ENCODE results near the gene SLC4A5.

SLC4A5 gene

GRCh38 chr2:74343316-74343715, at the start of gene SLC4A5:
TSS of gene SLC4A5 (minus strand) at chr2:74343416. CDS start at chr2:74315023, 28,393 bp downstream.
- DNase-seq: no peak

- DNase-seq: no peak
Observed at GRCh38 chr2:74392449-74392743, 49.2 kb upstream of the SLC4A5 start.

- peak; percentile 70 to 92 for DNase-seq
Observed at GRCh38 chr2:74391580-74392448, 48.6 kb upstream of the SLC4A5 start.

DNA sequence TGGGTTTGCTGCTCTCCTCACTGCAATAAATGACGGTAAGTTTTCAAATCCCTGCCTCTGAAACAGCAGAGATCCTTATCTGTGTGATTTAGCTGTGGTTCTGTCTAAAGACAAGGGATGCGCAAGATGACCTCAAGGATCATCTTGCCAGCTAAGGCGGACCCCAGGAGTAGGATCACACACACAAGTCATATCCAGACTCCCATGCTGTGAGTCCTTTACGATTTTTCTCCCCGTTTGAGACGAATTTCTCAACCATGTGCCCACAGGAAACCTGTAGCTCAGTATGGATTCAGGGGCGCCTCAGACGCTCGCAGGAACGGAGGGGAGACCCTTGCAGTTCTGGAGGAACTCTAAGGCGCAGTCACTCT, 48.0 kb upstream of the SLC4A5 start:
- DNase-seq: peak in 1 of 2 experiments; percentile 47

GRCh38 chr2:74390606-74391005, 47.4 kb upstream of the SLC4A5 start:
- DNase-seq: no peak

GRCh38 chr2:74387346-74387745, 44.1 kb upstream of the SLC4A5 start:
- DNase-seq: no peak

DNA sequence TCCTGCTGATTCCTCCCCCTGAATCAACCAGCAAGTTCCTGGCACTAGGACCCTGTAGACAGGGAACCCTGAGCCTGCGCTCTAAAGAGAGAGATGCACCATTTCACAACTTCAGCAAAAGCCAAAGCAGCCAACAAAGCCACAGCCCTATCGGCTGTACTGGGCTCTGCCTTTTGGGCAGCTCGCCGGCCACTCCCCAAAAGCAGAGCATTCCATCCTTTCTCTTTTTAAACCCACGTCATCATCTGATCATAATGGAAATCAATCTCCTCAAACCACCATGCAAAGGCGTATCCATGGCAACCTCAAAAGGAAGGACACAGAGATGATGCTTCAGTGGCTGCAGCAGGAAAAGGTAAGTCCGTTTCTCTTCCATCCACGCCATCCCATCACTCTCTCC, 42.2 kb upstream of the SLC4A5 start:
- no peak for DNase-seq

DNA sequence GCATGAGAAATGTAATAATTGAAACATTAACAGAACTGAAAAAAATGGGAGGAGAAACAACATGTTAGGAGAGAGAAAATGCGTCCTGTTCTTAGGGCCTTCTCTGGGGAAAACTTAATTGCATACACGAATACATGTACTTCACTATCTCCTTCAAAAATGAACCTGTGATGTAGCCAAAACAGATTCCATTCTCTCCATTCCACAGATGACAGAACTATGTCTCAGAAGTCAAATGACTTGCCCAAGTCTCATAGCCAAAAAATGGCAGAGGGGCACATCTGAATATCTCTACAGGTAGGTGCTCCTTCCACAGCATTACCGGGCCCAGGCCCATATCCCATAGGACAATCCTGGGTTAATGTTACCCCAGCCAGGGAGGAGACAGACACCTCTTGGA, 40.8 kb upstream of the SLC4A5 start:
- no peak for DNase-seq

DNA sequence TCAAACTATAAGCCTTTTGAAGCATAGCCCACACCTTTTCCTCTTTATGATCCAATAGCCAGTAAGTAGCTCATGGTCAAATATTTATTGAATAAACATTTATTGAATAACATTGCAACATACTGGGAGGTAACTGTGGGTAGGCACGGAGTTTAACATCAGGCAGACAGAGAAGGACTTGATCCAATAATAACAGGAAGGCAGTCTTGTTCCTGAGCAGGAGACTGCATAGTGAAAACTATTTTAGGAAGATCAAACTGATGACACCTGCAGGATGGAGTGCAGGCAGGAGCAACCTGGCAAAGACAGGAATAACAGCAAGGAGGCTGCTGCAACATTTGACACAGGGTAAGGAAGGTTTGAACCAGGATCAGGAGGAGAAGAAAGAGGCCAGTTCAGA, 40.0 kb upstream of the SLC4A5 start:
- DNase-seq: no peak

- no peak for DNase-seq
Observed at GRCh38 chr2:74381751-74382150, 38.5 kb upstream of the SLC4A5 start.

DNA sequence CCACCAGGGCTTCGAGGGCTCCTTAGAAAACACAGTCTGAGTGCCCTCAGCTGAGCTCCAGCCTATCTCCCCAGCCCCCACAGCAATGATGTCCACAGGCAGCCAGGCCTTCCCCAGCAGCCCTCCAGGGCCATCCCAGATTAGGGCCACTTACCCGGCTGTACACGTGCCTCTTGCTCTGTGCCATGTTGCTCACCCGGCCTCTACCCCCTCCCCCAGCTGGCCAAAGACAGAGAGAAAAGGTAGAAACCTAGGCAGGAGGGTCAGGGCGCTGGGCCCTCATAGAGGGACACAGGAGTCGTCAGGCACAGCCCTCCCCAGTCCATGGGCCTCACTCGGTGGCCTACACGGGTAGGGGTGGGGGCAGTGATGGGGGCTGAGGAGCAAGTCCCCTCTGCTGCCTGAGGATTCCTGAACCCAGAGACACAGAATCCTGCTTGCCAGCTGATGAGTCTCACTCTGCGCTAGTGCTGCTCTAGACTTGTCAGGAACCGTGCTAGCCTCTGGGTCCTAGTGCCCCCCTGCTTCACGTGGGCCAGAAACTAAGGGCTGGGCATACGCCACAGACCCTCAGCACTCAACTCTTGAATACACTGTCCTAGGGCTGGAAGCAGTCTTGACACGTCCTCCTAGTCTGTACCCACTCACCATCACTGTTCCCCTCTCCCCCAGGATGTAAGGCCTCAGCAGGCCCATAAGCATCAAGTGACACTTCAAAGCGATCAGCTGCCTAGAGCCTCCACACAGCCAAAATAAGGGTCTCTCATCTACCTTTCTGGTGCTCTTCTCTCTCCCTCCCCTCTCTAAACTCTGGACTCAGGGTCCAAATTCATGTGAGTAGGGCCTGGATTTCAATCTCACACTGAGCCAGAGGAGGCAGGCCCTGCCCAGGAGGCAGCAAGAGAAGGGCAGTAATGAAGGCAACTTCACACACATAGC, 36.9 kb upstream of the SLC4A5 start, which contains the start of gene DCTN1:
Gene DCTN1, minus strand, starts transcription at position 461 of the 939 bp plus-strand sequence. Its CDS starts 274 bp downstream, at position 187.
- DNase-seq: peak in 1 of 2 experiments; percentile 6

- no peak for DNase-seq
Observed at GRCh38 chr2:74378007-74378406, 34.8 kb upstream of the SLC4A5 start.

DNA sequence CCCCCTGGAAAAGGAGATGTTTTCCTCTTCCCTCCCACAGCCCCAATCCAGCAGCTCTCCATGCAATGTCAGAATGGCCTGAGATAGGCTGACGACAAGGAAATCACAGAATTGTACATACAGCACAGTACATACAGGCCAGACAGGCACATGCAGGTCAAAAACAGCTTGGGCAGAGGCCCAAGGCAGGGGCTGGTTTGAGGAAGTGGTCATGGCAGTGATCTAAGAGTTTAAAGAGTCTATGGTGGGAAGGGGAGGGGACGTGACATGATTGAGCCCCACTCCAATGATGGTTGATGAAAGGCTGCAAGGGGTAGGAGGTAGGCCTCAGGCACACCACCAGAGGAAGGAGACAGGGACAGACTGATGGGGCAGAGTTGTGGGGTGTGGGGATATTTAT, 32.6 kb upstream of the SLC4A5 start:
- DNase-seq: no peak

DNA sequence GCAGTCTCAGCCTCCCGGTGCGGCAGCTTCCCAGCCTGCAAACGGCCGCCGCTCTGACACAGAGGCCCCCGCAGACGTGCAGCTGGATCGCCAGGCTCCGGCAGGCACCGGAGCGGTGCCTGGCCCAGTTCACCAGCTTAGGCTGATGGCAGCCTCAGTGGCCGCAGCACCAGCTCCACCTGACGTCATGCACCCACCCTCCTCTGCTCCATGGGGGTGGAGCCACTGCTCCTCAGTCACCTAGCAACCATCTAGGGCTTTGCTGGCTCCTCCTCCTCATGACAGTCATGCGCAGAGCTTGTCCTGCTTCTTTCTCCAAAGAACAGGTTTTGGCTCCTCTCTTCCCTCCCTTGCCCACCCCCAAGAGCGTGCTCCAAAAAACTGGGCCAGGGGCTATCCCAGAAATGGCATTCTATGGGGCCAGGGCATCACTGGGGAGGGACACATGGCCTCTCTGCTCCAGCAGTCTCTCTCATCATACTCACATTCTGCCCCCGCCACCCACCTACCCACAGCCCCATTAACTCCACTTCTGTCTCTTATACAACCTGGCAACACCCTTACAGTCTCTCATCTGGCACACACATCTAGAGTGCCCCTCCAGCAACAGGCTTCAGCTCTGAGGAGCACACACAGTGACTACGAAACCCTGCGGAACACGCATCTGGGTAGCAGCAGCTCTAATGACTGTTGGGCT, 31.4 kb upstream of the SLC4A5 start:
- DNase-seq: peak; percentile 20 to 64

DNA sequence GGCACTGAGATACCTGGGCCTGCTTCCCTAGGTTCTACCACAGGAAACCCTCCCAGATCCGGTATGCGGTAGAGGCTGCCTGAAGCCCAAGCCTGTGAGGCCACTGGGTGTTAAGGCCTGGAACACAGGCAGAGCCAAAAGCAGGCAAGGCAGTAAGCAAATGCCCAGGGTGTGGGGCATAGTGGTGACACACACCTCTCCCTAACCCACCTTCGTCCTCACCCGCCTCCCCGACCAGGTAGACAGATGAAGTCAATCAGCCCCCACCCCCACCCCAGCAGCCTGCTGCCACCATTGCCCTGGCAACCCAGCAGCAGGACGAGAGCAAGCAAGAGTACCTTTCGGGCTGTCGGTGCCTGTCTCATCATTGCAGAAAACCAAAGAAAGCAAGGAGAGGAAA, 30.8 kb upstream of the SLC4A5 start:
- DNase-seq: no peak

GRCh38 chr2:74373221-74373676, 30.0 kb upstream of the SLC4A5 start:
- DNase-seq: peak in 1 of 2 experiments; percentile 32

DNA sequence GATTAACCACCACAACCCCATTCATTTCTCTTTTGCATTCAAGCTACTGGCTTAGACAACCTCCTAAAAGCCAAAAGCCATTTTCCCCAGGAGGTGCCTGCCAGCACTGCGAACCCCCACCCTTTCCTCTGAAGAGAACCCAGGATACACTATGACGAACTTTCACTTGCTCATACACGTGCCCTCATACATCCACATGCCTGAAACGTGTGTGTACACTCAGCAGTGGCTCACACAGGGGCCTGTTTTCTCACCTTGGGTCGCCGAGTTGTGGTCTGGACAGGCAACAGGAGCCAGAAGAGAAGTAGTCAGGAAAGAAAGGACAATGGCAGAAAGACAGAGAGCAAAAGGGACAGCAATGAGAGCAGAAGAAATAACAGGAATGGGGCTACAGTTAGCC, 29.5 kb upstream of the SLC4A5 start:
- DNase-seq: no peak

DNA sequence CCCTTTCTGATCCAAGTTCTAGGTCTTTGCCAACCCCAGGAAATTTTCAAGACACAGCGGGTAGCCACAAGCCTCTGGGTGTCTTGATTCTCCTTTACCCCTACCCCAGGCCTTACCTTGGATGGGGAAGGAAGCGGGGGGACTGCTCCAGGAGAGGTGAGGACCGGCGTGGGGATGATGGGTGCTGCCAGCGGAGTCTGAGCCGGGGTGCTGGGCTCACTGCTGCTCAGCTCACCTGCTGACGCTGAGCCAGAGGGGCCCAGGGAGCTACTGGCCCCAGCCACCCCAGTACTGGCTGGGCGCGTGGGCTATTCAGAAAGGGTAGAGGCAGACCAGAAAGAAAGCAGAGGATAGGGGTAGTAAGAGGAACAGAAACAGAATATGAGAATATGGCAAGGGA, 28.2 kb upstream of the SLC4A5 start:
- no peak for DNase-seq

DNA sequence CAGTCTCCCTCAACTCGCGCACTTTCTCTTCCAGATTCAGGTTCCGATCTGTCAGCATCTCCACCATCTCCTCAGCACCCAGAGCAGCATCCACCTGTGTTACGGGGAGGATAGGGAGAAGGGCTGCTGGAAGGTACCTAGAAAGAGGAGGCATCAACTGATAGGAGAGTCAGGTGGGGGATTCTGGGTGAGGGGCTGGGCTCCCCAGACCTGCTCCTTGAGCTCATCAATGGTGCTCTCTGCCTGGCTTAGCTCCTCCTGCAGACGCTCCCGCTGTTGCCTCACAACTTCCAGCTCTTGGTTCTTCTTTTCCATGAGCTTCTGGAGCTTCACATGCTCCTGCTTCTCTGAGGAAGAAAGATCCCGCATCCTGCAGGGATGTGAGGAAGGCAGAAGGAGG, 26.8 kb upstream of the SLC4A5 start:
- DNase-seq: no peak

GRCh38 chr2:74368499-74368898, 25.3 kb upstream of the SLC4A5 start:
- no peak for DNase-seq

DNA sequence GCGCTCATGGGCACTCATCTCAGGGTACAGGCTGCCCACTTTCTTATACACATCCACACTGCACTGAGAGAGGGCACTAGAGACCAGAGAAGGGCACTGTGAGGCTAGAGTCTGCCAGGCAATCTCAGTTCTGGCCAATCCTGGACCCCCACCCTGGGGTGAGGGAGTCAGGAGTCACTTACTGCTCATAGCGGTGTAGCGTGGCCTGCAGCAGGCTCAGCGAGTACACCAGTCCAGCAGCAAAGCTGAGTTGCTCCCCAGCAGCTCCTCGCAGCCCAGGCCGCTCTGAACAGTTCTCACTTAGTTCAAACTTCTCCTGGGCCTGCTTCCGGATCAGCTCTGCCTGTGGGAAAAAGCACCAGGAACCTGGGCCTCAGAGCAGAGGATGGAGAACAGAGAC, 24.6 kb upstream of the SLC4A5 start:
- no peak for DNase-seq

DNA sequence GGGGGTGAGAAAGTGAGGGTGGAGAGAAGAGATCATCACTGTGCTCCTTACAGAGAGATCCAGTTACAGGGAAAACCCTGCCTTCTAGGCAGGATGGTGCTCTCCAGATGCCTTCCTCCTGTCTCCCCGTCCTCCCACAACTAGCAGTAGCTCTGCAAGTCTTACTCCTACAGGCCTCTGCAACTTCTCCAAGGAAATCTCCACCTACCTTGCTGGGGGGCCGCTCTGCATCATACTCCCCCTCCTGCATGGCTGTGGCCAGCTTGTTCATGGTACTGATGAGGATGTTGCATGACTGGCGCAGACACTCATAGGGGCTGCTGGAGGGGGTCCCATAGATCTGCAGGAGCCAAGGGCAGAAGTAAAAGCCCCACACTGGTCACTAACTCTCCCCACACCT, 22.8 kb upstream of the SLC4A5 start:
- no peak for DNase-seq
